ENCODE data around the gene ADRA2C.

DNA sequence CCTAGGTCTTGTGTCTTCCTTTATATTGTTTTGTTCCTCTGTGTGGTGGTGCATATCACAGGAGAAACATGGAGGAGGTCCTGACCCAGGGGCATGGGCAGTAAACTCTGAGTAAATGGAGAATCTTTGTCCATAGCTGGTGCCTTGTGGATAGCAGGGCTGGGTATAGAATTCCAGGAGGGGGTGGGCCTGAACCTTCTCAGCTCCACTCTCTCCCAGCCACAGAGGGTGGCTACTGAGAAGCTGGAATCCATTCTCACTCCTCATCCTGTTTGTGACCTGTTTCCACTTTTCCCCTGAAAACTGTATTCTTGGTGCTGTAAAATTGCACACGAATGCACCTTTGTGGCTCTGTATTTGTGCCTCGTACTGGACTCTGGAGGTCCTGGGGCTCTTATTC is 47.7 kb upstream of the ADRA2C start:
- TF ChIP-seq, protein P1, sequence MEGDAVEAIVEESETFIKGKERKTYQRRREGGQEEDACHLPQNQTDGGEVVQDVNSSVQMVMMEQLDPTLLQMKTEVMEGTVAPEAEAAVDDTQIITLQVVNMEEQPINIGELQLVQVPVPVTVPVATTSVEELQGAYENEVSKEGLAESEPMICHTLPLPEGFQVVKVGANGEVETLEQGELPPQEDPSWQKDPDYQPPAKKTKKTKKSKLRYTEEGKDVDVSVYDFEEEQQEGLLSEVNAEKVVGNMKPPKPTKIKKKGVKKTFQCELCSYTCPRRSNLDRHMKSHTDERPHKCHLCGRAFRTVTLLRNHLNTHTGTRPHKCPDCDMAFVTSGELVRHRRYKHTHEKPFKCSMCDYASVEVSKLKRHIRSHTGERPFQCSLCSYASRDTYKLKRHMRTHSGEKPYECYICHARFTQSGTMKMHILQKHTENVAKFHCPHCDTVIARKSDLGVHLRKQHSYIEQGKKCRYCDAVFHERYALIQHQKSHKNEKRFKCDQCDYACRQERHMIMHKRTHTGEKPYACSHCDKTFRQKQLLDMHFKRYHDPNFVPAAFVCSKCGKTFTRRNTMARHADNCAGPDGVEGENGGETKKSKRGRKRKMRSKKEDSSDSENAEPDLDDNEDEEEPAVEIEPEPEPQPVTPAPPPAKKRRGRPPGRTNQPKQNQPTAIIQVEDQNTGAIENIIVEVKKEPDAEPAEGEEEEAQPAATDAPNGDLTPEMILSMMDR (IDR thresholded peaks at IDR 0.05), result no peak
- no peak for TF ChIP-seq EP300 (IDR thresholded peaks at IDR 0.05; ENCODE audit: low read depth)
